Peyer's patch (tissue), 4 donors: ENCODE measurements around the gene ZMAT5.

Source experiments
- POLR2A ChIP-seq, 2 donors: fragments of 450-650 bp; IDR thresholded peaks; one replicate each; pipeline ENCODE4 v1.5.1; 2017; ENCODE audit warnings: antibody characterized with exemption in 2 of 2, mild to moderate bottlenecking in 2 of 2, moderate library complexity in 2 of 2
- TF ChIP-seq, protein P1 (sequence below), 6 experiments: fragments of 450-650 bp in 4 of 6; fragments of 200-600 bp in 2 of 6; sonication (generic) in 1 of 6; IDR thresholded peaks; one replicate each; pipeline ENCODE4 v1.5.1; 2017 to 2019; ENCODE audit warnings: antibody characterized with exemption in 6 of 6, mild to moderate bottlenecking in 3 of 6, moderate library complexity in 1 of 6

DNA sequence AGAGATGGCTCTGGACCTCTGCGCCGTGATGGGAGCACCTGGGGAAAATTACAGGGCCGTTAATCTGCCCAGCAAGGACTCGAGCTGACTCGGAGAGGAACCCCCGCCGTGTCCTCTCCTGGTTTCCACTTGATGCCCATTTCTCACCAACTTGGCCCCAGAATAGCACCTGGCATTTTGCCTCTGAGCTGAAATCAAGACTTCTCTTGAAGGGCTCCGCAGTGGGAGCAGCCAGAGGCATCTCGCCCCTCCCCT lies 66.0 kb downstream of the ZMAT5 start:
- TF ChIP-seq, protein P1, sequence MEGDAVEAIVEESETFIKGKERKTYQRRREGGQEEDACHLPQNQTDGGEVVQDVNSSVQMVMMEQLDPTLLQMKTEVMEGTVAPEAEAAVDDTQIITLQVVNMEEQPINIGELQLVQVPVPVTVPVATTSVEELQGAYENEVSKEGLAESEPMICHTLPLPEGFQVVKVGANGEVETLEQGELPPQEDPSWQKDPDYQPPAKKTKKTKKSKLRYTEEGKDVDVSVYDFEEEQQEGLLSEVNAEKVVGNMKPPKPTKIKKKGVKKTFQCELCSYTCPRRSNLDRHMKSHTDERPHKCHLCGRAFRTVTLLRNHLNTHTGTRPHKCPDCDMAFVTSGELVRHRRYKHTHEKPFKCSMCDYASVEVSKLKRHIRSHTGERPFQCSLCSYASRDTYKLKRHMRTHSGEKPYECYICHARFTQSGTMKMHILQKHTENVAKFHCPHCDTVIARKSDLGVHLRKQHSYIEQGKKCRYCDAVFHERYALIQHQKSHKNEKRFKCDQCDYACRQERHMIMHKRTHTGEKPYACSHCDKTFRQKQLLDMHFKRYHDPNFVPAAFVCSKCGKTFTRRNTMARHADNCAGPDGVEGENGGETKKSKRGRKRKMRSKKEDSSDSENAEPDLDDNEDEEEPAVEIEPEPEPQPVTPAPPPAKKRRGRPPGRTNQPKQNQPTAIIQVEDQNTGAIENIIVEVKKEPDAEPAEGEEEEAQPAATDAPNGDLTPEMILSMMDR (IDR thresholded peaks at IDR 0.05), result no peak
- no peak for TF ChIP-seq POLR2A (IDR thresholded peaks at IDR 0.05)
